Dendritic cell treated with granulocyte-macrophage colony-stimulating factor and Interleukin-4, amounts not matched to agents 40 ng/mL and 50 ng/mL, for 4 days (primary cell): Measurements from ENCODE around the gene MYO1D.
"Not testable (repeated sequence)": the region's sequence is repeated elsewhere in the genome, so short reads cannot be mapped to it uniquely, and the experiment has no call there.

Source experiments
- H3K27ac Mint-ChIP-seq: one replicate; pipeline ENCODE4 v1.8.0; 2022; ENCODE audit warnings: mild to moderate bottlenecking, mixed read lengths
- H3K27me3 Mint-ChIP-seq: one replicate; pipeline ENCODE4 v1.8.0; 2022; ENCODE audit warnings: mild to moderate bottlenecking, mixed read lengths
- H3K36me3 Mint-ChIP-seq: one replicate; pipeline ENCODE4 v1.8.0; 2022; ENCODE audit warnings: low read depth, mixed read lengths
- H3K4me1 Mint-ChIP-seq: one replicate; pipeline ENCODE4 v1.8.0; 2022; ENCODE audit warnings: low read depth, mixed read lengths
- H3K4me3 Mint-ChIP-seq: one replicate; pipeline ENCODE4 v1.8.0; 2022; ENCODE audit warnings: mild to moderate bottlenecking, moderate library complexity, mixed read lengths
- H3K9me3 Mint-ChIP-seq: one replicate; pipeline ENCODE4 v1.8.0; 2022; ENCODE audit warnings: mixed read lengths
- intact Hi-C: fragments of 100-400 bp; cut with micrococcal nuclease; formaldehyde crosslinking; loops from one replicate; pipeline ENCODE4 v1.15.0; 2022

Gene MYO1D

DNA sequence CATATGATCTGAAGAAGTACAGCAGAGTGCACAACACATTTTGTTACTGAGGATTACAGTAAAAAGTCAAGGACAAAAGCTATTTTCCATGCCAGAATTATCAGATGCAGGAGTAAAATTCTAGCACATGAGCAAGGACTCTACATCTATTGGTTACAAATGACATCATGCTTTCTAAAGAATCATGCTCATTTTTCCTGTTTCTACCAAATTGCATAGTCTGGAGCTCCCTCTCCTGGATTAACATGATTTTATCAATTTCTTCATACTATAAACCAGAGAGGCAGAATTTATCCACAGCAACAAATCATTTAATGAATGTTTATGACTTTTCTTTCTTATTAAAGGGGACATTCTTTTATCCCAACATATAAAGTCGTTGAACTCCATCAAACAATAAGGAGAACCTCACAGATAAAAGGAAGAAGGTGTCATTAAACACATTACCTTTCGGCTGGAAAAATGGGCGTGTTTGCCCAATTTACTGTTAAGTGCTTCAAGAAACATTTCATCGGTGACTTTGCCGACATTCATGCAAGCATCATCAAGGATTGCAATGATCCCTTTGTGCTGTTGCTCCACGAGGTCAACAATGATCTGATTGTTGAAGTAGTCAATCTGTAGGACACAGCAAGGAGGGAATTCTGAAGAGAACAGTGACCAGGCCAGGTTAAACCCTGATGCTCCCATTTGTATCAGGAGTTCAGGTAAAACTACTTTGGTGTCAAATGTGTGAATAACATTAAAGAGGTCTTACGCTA, 121.7 kb downstream of the MYO1D start:
- H3K9me3 Mint-ChIP-seq: no peaks in the 10 kb centered on the region

DNA sequence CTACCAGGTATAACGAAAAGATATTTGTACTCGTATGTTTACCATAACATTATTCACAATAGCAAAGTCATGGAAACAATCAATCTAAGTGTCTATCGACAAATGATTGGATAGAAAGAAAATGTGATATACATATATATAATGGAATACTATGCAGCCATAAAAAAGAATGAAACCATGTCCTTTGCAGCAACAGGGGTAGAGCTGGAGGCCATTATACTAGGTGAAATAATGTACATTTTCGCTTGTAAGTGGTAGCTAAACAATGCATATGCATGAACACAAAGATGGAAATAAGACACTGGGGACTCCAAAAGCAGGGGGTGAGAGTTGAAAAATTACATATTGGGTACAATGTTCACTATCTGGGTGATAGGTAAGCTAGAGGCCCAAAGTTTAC, 124.0 kb downstream of the MYO1D start:
- intact Hi-C loops: no loop called here
- no peaks in the 10 kb centered on the region for H3K36me3 Mint-ChIP-seq
- H3K9me3 Mint-ChIP-seq: no peaks in the 10 kb centered on the region
- H3K27me3 Mint-ChIP-seq: peaks cover 2% of the 10 kb centered on the region
- no peak overlapping the region for H3K4me3 Mint-ChIP-seq
- H3K4me1 Mint-ChIP-seq: peaks cover 14% of the 10 kb centered on the region
- no peak overlapping the region for H3K27ac Mint-ChIP-seq

More for the DNA sequence above, 121.7 kb downstream of the MYO1D start:
- H3K4me3 Mint-ChIP-seq: no peak overlapping the region
- H3K27ac Mint-ChIP-seq: no peak overlapping the region
- peaks cover 8% of the 10 kb centered on the region for H3K4me1 Mint-ChIP-seq
- peaks cover 4% of the 10 kb centered on the region for H3K27me3 Mint-ChIP-seq
- H3K36me3 Mint-ChIP-seq: no peaks in the 10 kb centered on the region
- intact Hi-C loops: loop anchor here (1.0 to 5.0 kb wide), 3 partner anchors 96 to 294 kb away; no protein-coding TSS in a partner anchor

DNA sequence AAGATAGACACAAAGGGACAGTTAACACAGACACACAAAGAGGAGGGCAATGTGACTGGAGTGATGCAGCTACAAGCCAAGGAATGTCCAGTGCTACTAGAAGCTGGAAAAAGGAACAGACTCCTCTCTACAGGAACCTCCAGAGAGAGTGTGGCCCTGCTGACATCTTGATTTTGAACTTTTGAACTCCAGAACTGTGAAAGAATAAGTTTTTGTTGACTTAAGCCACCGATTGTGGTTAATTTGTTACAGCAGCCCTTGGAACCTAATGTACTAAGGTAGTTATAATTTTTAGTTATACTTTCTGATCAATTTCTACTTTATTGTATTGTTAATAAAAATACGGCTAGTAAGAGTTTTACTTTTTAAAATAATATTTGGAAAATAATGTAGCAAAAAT, 129.1 kb downstream of the MYO1D start:
- Mint-ChIP-seq H3K4me1 (peaks cover 40% of the 10 kb centered on the region), H3K4me3 (no peak overlapping the region), H3K9me3 (no peaks in the 10 kb centered on the region), H3K36me3 (no peaks in the 10 kb centered on the region), H3K27me3 (no peaks in the 10 kb centered on the region), H3K27ac (no peak overlapping the region)
- intact Hi-C loops: no loop called here

DNA sequence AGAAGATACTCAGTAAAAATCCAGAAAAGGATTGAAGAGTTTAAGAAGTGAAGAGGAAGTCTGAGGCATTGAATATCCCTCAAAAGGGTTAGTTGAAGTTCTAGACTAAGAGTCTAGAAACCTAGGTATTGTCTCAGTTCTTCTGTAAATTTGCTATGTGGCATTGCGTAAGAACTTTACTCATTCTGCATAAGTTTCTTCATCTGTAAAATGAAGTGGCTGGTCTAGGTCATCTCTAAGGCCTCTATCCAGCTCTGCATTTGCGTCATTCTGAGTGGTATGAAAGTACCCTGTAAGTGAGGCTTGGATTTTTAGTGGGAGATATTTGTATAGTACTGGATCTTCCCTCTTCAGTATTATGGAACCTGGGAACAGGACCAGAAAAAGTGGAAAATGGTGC, 130.2 kb downstream of the MYO1D start:
- intact Hi-C loops: no loop called here
- Mint-ChIP-seq H3K27me3 (no peaks in the 10 kb centered on the region), H3K4me3 (no peak overlapping the region), H3K9me3 (no peaks in the 10 kb centered on the region), H3K36me3 (no peaks in the 10 kb centered on the region), H3K27ac (no peak overlapping the region), H3K4me1 (peaks cover 44% of the 10 kb centered on the region)

DNA sequence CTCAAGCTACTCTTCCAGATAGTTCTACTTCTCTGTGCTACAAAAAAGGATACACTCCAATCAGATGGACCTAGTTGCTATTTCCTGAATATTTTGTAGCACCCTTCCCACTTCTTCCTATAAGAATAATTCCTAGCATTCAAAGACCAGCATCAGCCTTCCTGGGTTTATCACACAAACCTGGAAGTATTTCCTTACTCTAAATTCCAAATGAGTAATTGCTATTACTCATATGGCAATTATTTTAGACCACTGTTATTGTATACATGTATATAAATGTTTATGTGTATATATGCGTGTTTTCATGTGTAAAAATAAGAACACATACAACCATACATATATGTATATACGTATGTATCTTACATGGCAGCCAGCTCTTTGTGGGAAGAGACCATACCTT, 130.6 kb downstream of the MYO1D start:
- H3K4me3 Mint-ChIP-seq: no peak overlapping the region
- intact Hi-C loops: no loop called here
- peaks cover 40% of the 10 kb centered on the region for H3K4me1 Mint-ChIP-seq
- no peaks in the 10 kb centered on the region for H3K36me3 Mint-ChIP-seq
- no peak overlapping the region for H3K27ac Mint-ChIP-seq
- H3K9me3 Mint-ChIP-seq: no peaks in the 10 kb centered on the region
- H3K27me3 Mint-ChIP-seq: no peaks in the 10 kb centered on the region

DNA sequence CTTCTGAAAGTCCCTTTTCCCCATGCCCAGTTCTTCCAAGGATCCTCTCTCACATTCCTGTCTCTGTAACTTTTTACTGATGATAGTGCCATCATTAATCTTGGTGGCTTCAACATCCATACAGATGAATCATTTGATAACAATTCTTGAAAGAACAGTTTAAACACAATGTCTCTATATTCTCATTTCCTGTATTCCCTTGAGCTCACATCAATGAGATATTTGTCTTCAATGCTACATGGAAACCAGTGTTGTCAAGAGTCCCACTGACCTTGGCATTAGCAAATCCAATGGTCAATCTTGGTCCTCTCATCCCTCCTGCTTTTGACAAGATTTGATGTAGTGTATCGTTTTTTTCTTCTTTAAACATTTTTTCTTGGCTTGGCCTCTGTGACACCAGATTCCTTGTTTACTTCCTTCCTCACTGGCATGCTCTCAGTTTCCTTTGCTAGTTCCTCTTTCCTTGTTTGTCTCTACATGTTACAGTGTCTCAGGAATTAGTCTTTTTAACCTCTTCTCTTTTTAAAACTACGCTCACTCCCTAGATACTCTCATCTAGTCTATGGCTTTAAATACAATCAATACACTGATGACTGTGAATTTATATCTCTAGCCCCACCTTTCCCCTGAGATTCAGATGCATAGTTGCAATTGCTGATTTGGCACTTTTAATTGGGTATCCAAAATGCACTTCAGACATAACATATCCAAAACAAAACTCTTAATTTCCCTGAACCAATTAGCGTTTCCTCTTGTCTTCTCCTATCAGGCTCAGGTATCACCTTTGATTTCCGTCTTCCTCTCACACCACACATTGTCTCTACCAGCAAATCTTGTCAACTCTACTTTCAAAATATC, 134.0 kb downstream of the MYO1D start:
- Mint-ChIP-seq H3K27me3 (no peaks in the 10 kb centered on the region), H3K9me3 (no peaks in the 10 kb centered on the region), H3K4me1 (peaks cover 33% of the 10 kb centered on the region), H3K4me3 (no peak overlapping the region), H3K27ac (peak overlapping the region; percentile 29), H3K36me3 (no peaks in the 10 kb centered on the region)
- intact Hi-C loops: no loop called here

DNA sequence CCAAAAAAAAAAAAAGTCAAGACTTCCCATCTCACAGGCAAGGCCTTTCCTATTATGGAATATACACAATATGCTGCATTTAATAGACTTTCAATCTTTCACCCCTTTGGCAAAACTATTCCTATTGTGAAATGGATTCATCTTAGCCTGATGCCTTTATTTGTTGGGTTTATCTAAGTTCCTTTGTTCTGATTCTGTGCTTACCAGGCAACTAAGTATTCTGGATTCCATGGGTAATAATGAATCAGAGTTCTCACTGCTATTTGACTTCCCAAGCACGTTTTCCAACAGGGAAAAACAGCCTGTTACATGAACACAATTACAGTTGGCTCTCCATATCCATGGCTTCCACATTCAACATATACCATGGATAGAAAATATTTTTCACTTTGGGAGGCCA, 135.5 kb downstream of the MYO1D start:
- no peaks in the 10 kb centered on the region for H3K27me3 Mint-ChIP-seq
- H3K27ac Mint-ChIP-seq: no peak overlapping the region
- no peak overlapping the region for H3K4me3 Mint-ChIP-seq
- peaks cover 27% of the 10 kb centered on the region for H3K4me1 Mint-ChIP-seq
- H3K9me3 Mint-ChIP-seq: no peaks in the 10 kb centered on the region
- intact Hi-C loops: no loop called here
- H3K36me3 Mint-ChIP-seq: no peaks in the 10 kb centered on the region

DNA sequence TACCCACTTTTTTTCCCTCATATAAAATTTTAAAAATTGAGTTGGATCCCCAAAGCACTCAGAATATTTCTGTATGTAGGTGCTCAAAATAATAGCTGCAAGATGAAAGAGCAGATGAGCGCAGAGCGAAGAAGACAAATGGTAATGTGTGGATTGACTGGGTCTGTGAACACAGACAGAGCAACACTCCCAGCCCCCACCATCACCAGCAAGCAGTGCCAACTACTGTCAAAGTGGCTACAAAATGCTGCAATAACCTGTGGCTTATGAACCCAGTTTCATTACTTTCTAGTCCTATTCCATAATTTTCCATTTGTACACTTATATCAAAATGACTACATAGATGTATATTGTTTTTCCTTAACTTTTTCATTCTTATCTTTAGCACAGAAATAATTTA, 137.2 kb downstream of the MYO1D start:
- Mint-ChIP-seq H3K27me3 (no peaks in the 10 kb centered on the region), H3K36me3 (no peaks in the 10 kb centered on the region), H3K4me1 (peaks cover 23% of the 10 kb centered on the region), H3K4me3 (no peak overlapping the region), H3K27ac (no peak overlapping the region), H3K9me3 (no peaks in the 10 kb centered on the region)
- intact Hi-C loops: no loop called here

DNA sequence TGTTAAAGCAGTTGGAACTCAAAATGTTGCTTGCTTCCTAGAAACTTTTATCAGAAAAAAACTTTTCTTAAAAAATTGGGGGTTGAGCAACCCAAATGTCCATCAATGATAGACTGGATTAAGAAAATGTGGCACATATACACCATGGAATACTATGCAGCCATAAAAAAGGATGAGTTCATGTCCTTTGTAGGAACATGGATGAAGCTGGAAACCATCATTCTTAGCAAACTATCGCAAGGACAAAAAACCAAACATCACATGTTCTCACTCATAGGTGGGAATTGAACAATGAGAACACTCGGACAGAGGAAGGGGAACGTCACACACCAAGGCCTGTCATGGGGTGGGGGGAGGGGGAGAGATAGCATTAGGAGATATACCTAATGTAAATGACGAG, 137.8 kb downstream of the MYO1D start:
- H3K9me3 Mint-ChIP-seq, intact Hi-C loops, H3K27ac Mint-ChIP-seq, H3K27me3 Mint-ChIP-seq, H3K36me3 Mint-ChIP-seq, H3K4me3 Mint-ChIP-seq: not testable (repeated sequence)
- peaks cover 20% of the 10 kb centered on the region for H3K4me1 Mint-ChIP-seq

DNA sequence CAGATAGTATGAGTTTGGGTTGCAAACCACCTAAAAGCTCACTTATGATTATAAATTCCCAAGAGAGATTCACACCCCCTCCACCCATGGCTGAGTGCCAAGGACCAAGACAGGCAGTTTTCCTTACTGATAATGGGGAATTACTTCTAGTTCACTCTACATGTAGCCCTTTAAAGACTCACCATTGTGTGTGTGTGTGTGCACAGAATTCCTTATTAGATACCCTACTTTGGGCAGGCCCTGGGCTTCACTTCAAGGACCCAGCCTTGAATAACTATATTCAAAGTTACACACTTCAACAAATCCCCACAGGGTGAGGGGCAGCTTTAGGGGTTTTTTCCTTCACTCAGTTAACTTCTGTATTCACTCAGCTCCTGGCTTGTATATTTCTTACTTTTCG, 143.5 kb downstream of the MYO1D start:
- no peak overlapping the region for H3K4me3 Mint-ChIP-seq
- intact Hi-C loops: no loop called here
- no peak overlapping the region for H3K27ac Mint-ChIP-seq
- H3K9me3 Mint-ChIP-seq: peaks cover 13% of the 10 kb centered on the region
- no peaks in the 10 kb centered on the region for H3K4me1 Mint-ChIP-seq
- H3K36me3 Mint-ChIP-seq: no peaks in the 10 kb centered on the region
- H3K27me3 Mint-ChIP-seq: no peaks in the 10 kb centered on the region

DNA sequence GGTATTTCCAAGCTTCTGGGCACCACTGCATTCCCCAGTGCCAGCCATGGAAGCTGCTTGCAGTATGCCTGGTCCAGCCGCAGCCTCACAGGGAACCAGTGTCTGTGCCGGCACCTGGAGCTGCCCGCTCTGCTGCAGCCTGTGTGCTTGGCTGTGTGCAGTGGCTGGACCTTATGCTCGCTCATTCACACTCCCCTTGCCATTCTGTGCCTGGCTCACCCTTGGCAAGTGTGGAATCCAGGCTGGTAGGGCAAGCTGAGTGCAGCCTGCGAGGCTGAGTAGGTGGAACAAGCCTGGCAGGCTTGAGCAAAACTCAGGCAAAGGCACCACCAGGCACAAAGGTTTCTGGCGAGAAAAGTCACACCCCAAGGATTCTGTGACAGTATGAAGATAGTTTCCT, 144.0 kb downstream of the MYO1D start:
- no peaks in the 10 kb centered on the region for H3K4me1 Mint-ChIP-seq
- no peak overlapping the region for H3K4me3 Mint-ChIP-seq
- intact Hi-C loops: no loop called here
- peaks cover 13% of the 10 kb centered on the region for H3K9me3 Mint-ChIP-seq
- H3K27ac Mint-ChIP-seq: no peak overlapping the region
- H3K27me3 Mint-ChIP-seq: no peaks in the 10 kb centered on the region
- no peaks in the 10 kb centered on the region for H3K36me3 Mint-ChIP-seq

DNA sequence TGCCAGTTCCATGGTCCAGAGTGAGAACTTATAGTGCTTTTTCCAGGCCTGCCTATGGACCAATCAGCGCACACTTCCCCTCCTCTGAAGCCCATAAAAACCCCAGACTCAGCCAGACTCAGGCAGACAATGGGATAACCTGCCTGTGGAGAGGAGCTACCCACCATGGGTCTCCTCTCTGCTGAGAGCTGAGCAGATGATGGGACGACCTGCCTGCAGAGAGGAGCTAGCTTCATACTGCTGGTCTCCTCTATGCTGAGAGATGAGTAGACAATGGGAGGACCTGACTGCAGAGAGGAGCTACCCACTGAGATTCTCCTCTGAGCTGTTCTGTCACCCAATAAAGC, 144.7 kb downstream of the MYO1D start:
- Mint-ChIP-seq H3K36me3 (no peaks in the 10 kb centered on the region), H3K9me3 (peaks cover 13% of the 10 kb centered on the region), H3K27ac (no peak overlapping the region), H3K4me3 (no peak overlapping the region), H3K4me1 (no peaks in the 10 kb centered on the region), H3K27me3 (no peaks in the 10 kb centered on the region)
- intact Hi-C loops: no loop called here

DNA sequence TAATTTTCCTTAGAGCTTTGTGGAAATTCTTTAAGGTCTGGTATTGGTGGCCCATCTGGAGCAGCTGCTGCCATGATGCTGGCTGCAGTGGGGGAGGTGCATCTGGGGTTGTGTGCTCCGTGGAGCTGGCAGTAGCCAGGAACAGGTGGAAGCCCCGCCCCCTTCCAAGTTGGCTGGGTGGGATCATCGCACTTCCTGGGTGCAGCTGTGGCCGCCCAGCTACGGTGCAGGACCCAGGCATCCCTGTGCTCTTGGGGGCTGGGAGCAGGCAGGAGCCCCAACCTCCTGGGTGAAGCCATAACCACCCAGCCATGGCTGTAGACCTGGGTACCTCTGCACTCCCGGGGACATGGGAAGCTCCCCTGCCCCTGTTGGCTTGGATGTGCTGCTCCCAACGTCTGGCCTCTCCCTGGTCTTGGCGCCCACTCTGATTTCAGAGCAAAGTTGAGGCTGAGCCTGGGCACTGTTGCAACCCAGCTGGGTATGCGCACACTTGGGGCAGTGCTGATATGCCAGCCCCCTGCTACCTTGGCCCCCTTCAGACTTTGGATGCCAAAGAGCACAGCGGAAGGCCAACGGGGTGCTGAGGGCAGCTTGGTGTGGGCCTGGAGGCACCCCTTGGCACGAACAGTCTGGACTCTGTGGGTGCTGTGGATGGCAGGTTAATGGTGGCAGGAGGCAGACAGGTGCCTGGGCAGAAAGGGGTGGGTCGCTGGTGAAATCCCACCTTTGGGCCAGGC, 145.2 kb downstream of the MYO1D start:
- Mint-ChIP-seq H3K27ac (no peak overlapping the region), H3K4me3 (no peak overlapping the region), H3K36me3 (no peaks in the 10 kb centered on the region), H3K4me1 (no peaks in the 10 kb centered on the region), H3K27me3 (no peaks in the 10 kb centered on the region), H3K9me3 (peaks cover 13% of the 10 kb centered on the region)
- intact Hi-C loops: no loop called here

DNA sequence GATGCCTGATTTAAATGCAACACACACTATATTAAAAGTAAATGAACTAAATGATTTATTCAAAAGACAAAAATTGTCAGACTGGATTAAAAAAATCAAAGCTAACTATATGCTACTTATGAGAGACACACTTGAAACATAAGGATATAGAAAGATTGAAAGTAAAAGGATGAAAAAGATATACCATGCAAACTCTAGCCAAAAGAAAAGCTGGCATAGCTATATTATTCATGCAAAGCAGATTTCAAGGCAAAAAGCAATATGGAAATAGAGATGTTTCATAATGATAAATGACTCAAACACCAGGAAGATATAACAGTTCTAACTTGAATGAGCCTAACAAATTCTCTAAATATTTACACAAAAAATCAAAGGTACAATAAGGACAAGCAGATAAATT, 149.2 kb downstream of the MYO1D start:
- no peak overlapping the region for H3K27ac Mint-ChIP-seq

More for the DNA sequence above, 149.2 kb downstream of the MYO1D start:
- no peaks in the 10 kb centered on the region for H3K27me3 Mint-ChIP-seq
- H3K9me3 Mint-ChIP-seq: peaks cover 33% of the 10 kb centered on the region
- H3K4me1 Mint-ChIP-seq: no peaks in the 10 kb centered on the region
- no peaks in the 10 kb centered on the region for H3K36me3 Mint-ChIP-seq
- H3K4me3 Mint-ChIP-seq: no peak overlapping the region
- intact Hi-C loops: no loop called here
